Body of pancreas (tissue), 4 donors: ENCODE data around the gene CADPS.

Source experiments
- CTCF ChIP-seq, 7 experiments: fragments of 450-650 bp in 4 of 7; fragments of 200-600 bp in 3 of 7; sonication (generic) in 3 of 7; IDR thresholded peaks; one replicate each; pipeline ENCODE4 v1.5.1; 2016 to 2019; ENCODE audit warnings: antibody characterized with exemption in 7 of 7
- POLR2A ChIP-seq, 3 donors: fragments of 450-650 bp; IDR thresholded peaks; one replicate each; pipeline ENCODE4 v1.6.1; 2016; ENCODE audit warnings: antibody characterized with exemption in 3 of 3, mild to moderate bottlenecking in 2 of 3

- no peak for TF ChIP-seq CTCF (IDR thresholded peaks at IDR 0.05)
- no peak for TF ChIP-seq POLR2A (IDR thresholded peaks at IDR 0.05)
These were observed 502.0 kb downstream of the CADPS start, which contains the start of gene FEZF2 for GRCh38 chr3:62373215-62373614.
